NCI-H1092 (cell line): ENCODE data around the gene DNAJC10.

Experiments
- DNase-seq: peaks from one replicate; lab custom pipeline; 2025; lab: John Stamatoyannopoulos, UW

DNAJC10 gene

DNA sequence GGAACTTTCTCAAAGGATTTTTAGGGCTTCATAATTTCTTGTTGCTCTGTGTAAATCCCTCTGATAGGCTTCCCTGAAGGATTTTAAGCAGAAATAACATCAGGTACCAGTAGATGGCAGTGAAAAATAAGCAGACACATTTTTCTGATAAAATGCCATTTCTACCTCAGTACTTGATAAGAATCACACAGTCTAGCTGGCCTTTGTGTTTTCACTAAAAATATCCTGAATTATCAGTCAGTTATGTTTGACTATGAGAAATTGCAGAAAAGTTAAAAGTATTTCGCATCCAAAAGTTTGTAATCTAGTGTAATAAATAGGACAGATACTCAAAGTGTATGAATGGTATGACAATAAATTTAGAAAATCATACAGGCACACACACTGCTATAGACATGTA is 68.7 kb downstream of the DNAJC10 start:
- DNase-seq: no peak

DNA sequence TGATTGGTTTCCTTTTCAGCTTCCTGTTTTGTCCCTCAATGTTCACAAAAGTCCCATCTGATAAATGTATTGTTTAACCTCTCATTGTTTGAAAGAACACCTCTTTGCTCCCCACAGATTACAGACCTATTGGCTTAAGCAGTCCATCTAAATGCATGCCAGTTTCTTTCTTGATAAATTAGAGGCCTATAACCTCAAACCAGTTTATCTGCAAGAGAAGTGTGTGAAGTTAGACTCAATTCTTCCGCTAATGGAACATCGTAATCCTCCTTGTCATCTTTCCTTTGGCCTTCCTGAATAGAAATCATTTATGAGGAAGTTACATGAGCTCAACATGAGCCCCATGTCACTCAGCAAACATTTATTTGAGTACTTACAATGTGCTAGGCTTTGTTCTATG is 76.4 kb downstream of the DNAJC10 start:
- no peak for DNase-seq

DNA sequence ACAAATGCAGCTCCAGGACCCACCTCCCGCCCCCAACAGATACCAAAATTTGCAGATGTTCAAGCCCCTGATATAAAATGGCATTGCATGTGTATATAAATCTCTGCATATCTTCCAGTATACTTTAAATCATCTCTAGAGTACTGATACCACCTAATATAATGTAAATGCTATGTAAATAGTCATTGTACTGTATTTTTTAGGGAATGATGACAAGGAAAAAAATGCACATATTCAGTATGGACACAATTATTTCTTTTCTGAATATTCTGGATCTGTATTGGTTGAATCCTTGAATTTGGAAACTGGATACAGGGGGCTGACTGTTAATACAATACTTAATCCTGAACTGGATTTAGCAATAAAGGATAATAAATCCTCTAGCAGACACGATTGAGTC is 82.7 kb downstream of the DNAJC10 start:
- DNase-seq: no peak

DNA sequence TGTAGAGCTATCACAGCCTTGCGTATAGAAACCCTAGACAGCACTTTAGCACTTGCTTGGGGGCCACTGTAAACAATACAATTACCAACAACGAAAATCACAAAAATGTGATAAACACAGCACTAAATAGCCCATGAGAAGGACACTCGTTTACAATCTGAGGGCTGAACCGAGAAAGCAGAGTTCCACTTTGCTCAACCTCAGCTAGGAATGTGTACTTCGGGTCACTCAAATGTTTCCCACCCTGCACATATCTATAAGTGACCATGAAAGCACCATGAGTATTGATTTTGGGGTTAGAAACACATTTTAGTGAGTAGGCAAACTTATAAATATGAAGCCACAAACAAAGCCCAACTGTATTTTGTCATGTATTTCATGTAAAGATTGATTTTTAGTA is 88.1 kb downstream of the DNAJC10 start:
- DNase-seq: no peak

DNA sequence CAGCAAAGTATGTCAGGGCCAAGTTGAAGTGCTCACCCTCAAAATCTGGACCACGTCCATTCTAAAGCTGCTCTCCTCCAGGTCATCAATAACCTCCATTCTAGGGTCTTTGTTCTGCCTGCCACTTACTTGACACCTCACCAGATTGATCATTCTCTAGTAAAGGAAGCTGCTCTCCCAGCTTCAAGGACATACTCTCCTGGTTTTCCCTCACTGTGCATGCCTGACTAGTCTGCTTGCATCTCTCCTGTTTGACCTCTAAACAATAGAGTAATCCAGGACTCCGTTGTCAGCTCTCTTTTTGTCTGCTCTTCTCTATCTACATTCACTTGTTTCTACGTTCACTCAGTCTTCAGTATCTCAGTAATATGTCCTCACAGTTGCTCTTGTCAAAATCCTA is 91.3 kb downstream of the DNAJC10 start:
- DNase-seq: no peak

DNA sequence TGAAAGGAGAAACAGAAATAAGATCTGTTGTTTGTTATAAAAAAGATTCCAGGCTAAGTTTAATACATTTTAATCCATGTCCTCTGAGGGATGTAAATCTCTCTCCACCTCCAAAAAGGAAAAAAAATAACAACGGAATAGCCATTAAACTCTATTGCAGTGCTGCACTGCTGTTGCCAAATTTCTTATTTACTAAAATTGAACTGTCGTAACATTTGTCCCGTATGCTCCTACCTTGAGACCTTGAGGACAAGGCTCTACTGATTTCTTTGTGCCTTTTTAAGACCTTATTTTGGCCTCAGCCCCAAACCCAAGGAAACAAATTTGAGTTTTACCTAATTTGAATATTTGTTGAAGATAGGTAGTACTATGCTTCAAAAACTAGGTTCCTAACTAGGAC is 94.0 kb downstream of the DNAJC10 start:
- no peak for DNase-seq

DNA sequence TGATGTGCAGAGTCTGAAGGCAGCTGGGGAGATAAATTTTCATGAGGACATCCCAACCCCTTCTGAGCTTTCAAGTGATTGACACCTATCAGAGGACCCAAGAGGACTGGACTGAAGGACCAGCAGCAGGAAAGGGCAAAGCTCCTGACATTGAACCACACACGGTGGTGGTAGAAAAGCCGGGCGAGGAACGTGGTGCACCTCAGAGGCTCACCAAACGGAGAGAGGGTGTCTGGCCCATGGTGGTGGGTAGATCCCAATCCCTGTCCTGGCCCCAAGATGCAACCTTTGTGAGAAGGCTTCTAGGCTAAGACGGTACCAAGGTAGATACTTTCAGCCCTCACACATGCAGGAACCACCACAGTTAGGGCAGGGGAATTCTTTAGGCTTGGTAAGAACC is 98.3 kb downstream of the DNAJC10 start:
- DNase-seq: no peak

DNA sequence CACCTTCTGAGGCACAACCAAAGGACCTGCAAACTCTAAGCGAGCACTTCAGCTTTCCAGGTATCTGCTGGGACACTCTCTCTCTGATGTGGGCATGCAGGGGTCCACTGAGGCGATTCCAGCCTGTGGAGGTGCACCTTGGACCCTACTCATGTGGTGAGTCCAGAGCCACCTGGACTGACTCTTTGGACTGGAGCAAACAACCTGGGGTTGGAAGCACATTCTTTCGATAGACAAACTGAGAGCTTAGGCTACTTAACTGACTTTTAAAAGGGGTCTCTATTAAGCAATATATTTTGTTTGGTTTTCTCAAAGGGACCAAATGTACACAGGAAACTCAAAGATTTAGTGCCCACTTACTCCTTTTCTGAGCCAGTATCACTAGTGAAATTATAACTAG is 98.7 kb downstream of the DNAJC10 start:
- DNase-seq: no peak

DNA sequence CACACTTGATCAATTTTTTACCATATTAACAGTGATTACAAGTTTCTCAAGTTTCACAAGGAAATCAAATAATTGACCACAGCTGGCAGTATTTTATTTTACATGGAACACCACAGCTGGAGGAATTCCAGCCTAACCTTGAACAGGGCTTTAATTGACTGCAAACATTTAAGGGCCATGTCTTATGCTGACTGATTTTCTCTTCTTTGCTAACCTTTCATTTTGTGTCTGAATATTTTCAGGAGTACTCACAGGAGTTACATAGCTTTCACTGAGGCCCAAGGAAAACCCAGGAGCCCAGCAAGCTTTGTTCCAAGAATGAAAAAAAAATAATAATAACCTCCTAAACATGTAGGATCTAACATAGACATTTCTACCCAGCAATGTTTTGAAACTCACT is 100.8 kb downstream of the DNAJC10 start:
- DNase-seq: no peak

DNA sequence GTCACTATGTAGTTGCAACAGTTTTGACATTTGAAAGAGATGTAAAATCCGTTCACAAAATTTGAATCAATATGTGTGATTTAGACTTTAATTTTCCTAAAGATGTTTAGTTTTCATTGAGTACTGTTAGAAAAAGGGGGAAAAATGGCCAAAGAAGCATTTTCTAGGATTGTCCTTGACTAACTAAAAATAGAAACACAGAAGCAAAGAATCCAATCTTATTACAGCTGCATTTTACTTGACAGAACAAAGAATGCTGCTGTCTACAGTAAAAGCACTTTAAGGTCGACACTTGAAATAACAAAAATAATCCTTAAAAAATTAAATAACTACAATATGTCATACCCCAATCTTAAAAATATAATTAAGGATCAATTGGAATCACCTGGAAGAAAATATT is 101.5 kb downstream of the DNAJC10 start:
- DNase-seq: no peak

DNA sequence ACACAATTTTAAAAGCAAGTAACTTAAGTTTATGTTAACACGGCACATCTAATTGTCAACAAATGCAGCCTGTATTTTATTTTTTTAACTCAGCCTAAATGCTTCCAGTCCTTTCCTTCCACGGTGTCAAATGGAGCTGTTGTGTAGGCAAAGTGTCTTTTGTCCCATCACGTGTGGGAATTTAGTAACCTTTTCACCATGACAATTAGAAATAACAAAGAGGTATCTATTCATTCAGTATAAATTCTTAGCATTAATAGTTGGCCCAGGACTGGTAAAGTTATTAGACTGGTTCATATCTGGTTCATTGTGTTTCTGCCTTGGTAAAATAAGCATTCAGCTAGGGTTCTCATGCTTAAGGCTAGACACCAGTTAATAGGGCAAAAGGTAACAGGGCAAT is 102.4 kb downstream of the DNAJC10 start:
- no peak for DNase-seq

DNA sequence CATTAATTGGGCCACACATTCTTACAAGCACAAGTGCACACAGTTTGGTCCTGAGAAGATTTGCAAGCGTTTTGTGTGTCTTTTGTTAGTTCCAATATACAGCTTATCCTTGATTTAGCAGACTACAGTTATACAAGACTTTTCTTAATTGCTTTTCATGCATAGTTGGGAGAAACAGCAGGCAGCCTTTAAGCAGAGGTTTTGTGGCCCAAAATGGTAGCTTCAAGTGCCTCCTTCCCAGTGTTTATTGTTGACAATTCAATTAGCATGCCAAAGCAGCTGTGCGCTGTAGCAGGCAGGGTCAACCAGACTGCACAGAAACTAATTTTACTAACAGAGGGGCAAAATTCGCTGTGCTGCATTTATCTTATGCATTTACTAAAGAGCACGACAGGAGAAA is 102.9 kb downstream of the DNAJC10 start:
- DNase-seq: no peak

DNA sequence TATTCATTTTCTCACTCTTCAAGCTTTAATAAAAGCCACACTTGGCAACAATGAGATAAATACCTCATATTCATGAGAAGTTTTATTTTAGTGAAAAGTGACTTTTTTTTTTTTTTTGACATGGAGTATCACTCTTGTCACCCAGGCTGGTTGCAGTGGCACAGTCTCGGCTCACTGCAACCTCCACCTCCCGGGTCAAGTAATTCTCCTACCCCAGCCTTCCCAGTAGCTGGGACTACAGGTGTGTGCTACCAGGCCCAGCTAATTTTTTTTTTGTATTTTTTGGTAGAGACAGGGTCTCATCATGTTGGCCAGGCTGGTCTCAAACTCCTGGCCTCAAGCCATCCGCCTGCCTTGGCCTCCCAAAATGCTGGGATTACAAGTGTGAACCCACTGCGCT is 103.4 kb downstream of the DNAJC10 start:
- DNase-seq: no peak

DNA sequence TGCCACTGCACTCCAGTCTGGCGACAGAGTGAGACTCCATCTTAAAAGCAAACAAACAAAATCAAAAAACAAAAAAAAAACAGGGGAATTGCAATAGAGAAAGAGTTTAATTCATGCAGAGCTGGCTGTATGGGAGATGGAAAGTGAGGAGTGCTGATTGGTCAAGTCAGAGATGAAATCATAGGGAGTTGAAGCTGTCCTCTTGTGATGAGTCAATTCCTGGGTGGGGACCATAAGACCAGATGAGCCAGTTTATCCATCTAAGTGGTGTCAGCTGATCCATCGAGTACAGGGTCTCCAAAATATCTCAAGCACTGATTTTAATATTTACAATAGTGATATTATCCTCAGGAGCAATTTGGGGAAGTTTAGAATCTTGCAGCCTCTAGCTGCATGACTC is 105.1 kb downstream of the DNAJC10 start:
- DNase-seq: no peak

DNA sequence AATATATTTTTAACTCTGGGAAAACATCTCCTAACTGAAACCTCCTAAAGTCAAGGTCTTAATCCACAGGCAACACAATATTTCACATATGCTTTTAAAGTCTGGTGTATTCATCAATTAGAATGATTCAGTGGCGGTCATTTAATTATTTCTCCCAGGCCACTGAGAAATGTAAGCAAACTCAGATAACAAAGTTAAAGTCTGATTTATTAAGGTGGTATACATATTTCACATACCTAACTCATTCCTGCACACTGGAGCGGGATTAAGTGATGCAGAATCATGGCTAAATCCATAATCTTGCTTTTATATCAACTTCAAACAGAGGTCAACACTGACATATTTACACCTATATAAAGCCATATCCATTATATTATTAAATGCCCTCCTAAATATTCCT is 106.7 kb downstream of the DNAJC10 start:
- no peak for DNase-seq

DNA sequence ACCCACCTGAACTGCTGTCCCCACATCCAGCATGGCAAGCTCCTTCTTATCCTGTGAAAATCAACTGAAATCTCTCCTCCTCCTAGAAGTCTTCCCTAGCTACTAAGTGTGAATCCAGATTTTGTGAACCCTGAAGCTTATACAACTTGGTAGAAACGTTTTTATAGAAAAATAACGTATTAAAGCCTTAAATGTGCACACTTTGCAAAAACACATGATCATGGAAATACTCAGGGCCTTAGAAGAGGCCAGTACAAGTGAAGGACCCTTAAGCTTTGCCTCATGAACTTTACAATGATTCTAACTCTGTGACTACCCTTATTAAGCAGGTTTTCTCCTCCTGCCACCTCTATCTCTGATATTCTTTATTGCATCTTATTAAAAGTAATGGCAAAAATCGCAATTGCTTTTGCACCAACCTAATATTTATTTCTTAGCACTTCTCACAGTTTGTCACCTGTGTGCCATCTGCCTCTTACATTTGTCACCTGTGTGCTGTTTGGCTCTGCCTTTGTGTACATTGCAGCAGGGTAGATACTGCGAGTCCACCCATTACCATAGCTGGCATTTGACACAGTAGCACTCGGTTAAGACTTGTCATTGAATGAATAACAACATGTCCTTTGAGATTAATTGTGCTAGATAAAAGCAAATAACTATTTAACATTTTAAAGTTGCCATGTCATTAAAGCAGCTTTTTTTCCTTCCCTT is 108.2 kb downstream of the DNAJC10 start:
- no peak for DNase-seq

DNA sequence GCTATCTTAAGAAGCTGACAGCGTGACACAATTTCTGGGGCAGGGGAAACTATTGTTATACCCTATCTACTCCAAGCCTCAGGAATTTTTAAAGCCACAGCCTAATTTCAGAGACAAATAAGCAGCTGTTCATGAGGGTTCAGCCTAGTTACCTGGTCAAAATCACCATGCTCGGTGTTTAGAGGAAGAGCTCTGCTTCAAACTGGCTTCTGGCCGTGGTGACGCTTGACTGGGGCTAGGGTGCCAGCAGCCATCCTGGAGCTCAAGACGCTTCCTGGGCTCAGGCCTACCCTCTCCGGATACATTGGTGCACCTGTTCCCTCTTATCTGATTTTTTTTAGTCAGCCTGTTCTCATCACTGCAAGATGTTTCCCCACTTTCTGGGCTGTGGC is 108.7 kb downstream of the DNAJC10 start:
- DNase-seq: no peak

DNA sequence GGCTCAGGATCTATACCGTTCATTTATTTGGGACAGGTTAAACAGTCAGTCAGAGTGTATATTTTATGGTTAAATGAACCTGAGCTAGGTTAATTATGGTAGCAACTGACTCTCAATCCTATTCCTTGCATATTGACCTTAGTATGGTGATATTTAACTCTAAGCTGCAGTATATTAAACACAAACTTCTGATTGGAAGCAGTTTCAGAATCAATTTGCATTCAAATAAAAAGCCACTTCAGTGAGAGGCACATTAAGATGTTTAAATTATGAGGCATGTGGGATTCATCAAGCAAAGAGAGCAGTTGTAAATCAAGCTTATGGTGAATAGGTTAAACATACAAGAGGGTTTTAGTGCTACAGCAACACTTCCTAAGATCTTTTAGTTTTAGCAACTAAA is 110.0 kb downstream of the DNAJC10 start:
- no peak for DNase-seq

DNA sequence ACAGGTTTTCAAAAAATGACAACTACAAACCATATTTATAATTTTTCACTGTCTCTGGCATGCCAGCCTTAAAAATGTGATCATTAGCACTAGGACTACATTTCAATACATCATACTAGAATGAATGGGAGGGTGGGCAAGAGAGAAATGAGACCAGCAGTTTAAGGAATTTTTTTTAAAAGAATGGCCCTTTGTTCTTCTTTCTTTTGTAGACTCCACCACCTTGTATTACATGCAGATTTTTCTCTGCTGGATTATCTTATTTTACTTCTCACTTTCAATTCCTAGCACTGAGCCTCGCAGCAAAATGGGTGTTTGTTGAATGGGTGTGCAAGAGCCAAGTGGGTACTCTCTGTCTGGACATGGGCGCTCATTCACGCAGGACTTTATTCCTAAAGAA is 110.4 kb downstream of the DNAJC10 start:
- no peak for DNase-seq

DNA sequence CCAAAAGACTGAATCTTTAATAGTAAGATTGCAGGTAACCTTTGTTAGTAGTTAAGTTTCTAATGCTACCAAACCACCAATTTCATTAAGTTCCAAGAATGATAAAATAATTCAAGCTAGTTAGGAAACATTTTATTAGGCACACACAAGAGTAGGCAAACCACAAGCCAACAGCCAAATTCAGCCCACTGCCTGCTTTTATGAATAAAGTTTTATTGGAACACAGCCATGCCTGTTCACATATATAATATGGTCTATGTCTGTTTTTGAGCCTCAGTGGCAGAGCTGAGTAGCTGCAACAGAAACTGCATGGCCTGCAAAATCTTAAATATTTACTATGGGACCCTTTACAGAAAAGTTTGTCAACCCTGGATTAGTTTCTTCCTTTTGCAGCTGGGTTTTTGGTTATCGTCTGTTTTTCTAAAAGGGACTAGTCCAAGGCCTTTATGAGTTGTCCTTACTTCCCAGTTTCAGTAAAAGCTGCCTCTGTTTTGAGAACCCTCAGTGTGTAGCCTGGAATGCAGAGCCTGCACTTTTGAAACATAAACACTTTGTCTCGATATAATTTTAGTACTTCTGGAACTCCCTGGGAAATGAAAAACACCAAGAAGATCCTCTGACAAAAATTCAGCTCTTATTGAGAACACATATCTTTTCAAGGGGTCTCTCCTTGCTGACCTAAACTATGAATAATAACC is 111.3 kb downstream of the DNAJC10 start:
- DNase-seq: no peak

DNA sequence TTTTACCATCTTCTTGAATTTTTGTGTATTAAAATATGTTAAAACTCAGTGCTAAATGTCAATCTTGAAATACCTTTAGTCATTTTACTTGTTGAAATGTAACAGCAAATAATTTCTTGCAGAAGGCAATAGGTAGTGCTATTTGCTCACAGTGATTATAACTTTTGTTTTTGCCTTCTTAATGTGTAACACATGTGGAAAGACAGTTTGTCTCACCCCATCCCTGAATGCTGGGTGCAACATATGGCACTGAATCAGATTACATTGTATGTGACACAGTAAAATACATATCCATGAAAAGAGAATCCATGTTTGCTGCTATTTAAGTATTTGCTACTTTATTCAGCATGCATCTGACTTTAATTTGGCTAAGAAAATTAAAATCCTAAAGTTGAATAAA is 115.0 kb downstream of the DNAJC10 start:
- no peak for DNase-seq

DNA sequence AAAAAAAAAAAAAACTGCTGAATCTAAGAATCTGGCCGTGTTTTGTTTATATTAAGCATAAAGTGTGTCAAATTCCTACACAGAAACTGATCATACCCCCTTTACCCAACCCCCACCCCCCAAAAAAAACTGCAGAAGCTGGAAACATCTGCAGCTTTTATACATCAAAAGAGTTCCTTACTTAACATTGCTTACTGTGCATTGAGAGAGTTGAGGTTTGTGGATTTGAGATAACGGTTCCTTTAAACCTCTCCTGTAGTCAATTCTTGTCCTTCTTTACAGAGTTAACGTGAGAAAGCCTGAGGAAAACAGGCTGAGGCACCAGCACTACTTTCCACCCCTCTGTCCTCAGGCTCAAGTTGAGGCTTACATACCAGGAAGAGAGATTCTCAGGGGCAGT is 115.9 kb downstream of the DNAJC10 start:
- no peak for DNase-seq

DNA sequence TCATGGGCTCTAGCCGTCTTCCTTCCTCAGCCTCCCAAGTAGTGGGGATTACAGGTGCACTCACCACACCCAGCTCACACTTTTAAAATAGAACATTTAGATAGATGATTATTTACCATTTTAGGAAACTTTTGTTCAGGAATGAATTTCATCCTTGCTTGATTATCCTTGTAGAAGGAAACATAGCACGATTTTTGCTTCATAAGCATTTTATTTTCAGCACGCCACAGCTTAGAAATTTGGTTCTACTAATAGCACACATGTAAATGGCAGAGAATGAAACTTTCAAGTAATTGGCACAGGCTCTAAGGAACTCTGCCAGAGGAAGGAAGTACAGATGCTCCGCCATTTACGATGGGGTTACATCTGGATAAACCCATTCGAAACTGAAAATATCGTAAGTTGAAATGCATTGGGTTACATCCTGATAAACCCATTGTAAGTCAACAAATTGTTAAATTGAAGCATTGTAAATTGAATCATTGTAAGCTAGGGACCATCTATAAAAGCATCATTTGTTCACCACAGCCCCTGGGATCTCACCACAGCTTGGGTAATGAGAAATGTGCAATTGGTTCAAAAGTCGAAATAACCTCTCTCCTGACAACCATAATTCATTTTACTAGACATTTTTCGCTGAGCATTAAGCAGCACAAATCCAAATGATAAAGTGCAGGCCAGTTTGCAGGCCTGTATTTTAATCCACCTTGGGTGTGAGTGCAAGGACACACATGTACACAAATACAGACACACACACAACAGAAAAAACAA is 117.2 kb downstream of the DNAJC10 start:
- DNase-seq: no peak
